Left lung (tissue), 10 donors: ENCODE data around the gene MCF2L2. TPM values are rescaled to one million over a fixed set of nuclear protein-coding genes. Genes with fewer than 3 reads are reported as not detected.

ENCODE experiments used
- ATAC-seq: fragments of 200-7000 bp; cut with Tn5 transposase; one replicate; pipeline ENCODE4 v1.9.1; 2020; ENCODE audit warnings: moderate library complexity
- DNase-seq, 4 donors: peaks; one replicate each; pipeline ENCODE4 v3.0.0-alpha.2; 2013 to 2020
- H3K27ac ChIP-seq, 2 donors: fragments of 200-600 bp; sonication (generic) in 1 of 2; one replicate each; pipeline versions ENCODE4 v1.5.0 to v1.8.0; 2020 to 2021
- H3K27me3 ChIP-seq, 2 donors: fragments of 200-600 bp; sonication (generic) in 1 of 2; one replicate each; pipeline versions ENCODE4 v1.5.0 to v1.8.0; 2020 to 2021
- H3K36me3 ChIP-seq, 2 donors: fragments of 200-600 bp; sonication (generic) in 1 of 2; one replicate each; pipeline versions ENCODE4 v1.5.0 to v1.8.0; 2020 to 2021
- H3K4me1 ChIP-seq, 2 donors: fragments of 200-600 bp; one replicate each; pipeline ENCODE4 v1.8.0; 2021
- H3K4me3 ChIP-seq, 2 donors: fragments of 200-600 bp; sonication (generic) in 1 of 2; one replicate each; pipeline versions ENCODE4 v1.5.0 to v1.8.0; 2020 to 2021; ENCODE audit warnings: mild to moderate bottlenecking in 1 of 2
- H3K9me3 ChIP-seq, 2 donors: fragments of 200-600 bp; sonication (generic) in 1 of 2; one replicate each; pipeline versions ENCODE4 v1.5.0 to v1.8.0; 2020 to 2021
- intact Hi-C, 2 donors: fragments of 100-400 bp; cut with DNase I; formaldehyde crosslinking; loops; one replicate each; pipeline versions ENCODE4 v1.11.2 to v1.14.2; 2022
- polyA plus RNA-seq, 6 donors: library from polyadenylated mRNA; unstranded; fragments of 120-200 nt; gene quantifications; one replicate each; pipeline ENCODE4 v1.2.1, GENCODE V29; 2013; ENCODE audit not compliant: insufficient read length in 6 of 6
- total RNA-seq, 2 donors: library from RNA; stranded (reverse); fragmentation: NEBNext Ultra II Directional; extraction: Animal tissue kit (Norgen Biotek cat#: 25700); gene quantifications; one replicate each; pipeline ENCODE4 v1.2.1, GENCODE V29; 2021
- TF ChIP-seq, protein P1 (sequence below), 2 donors: fragments of 200-600 bp; sonication (generic) in 1 of 2; IDR thresholded peaks; one replicate each; pipeline versions ENCODE4 v1.5.0 to v1.8.0; 2021; ENCODE audit warnings: antibody characterized with exemption in 2 of 2
- donor health status: DM: no; HTN: yes; CAD: no.
- donor health status: DM: no; HTN: no; CAD: no.

Gene MCF2L2
- total and polyA plus RNA-seq, 8 donors = 0.41 to 3.5 (median 2.2) TPM

GRCh38 chr3:183448369-183449128 lies 20.1 kb upstream of the MCF2L2 start:
- intact Hi-C loops = no loop called here
- peaks cover 11 to 15% of the 10 kb centered on the region in 2 donors for H3K4me1 ChIP-seq
- peaks cover 0 to 10% of the 10 kb centered on the region in 2 donors for H3K9me3 ChIP-seq
- ATAC-seq (no peak), DNase-seq (no peak)
- TF ChIP-seq, protein P1, sequence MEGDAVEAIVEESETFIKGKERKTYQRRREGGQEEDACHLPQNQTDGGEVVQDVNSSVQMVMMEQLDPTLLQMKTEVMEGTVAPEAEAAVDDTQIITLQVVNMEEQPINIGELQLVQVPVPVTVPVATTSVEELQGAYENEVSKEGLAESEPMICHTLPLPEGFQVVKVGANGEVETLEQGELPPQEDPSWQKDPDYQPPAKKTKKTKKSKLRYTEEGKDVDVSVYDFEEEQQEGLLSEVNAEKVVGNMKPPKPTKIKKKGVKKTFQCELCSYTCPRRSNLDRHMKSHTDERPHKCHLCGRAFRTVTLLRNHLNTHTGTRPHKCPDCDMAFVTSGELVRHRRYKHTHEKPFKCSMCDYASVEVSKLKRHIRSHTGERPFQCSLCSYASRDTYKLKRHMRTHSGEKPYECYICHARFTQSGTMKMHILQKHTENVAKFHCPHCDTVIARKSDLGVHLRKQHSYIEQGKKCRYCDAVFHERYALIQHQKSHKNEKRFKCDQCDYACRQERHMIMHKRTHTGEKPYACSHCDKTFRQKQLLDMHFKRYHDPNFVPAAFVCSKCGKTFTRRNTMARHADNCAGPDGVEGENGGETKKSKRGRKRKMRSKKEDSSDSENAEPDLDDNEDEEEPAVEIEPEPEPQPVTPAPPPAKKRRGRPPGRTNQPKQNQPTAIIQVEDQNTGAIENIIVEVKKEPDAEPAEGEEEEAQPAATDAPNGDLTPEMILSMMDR (IDR thresholded peaks at IDR 0.05) = no peak
- H3K27me3 ChIP-seq = no peaks in the 10 kb centered on the region
- H3K27ac ChIP-seq = no peak overlapping the region
- no peaks in the 10 kb centered on the region for H3K36me3 ChIP-seq
- H3K4me3 ChIP-seq = peak overlapping the region; percentile 63 to 66

- H3K4me1 ChIP-seq = peaks cover 11 to 15% of the 10 kb centered on the region in 2 donors
- ATAC-seq = peak; percentile 89
- intact Hi-C loops = no loop called here
- TF ChIP-seq, protein P1 (IDR thresholded peaks at IDR 0.05) = no peak
- H3K9me3 ChIP-seq = peaks cover 0 to 19% of the 10 kb centered on the region in 2 donors
- H3K36me3 ChIP-seq = no peaks in the 10 kb centered on the region
- no peaks in the 10 kb centered on the region for H3K27me3 ChIP-seq
- H3K27ac ChIP-seq = peak overlapping the region; percentile 76 to 77
- H3K4me3 ChIP-seq = peak overlapping the region; percentile 63 to 66
- peak; percentile 83 to 90 (median 89) for DNase-seq
Measured at GRCh38 chr3:183447206-183448001, 19.0 kb upstream of the MCF2L2 start.

GRCh38 chr3:183446838-183447205 lies 18.4 kb upstream of the MCF2L2 start:
- H3K4me3 ChIP-seq = peak overlapping the region; percentile 63 to 66
- H3K27ac ChIP-seq = peak overlapping the region in 1 of 2 donors; percentile 77
- no peaks in the 10 kb centered on the region for H3K36me3 ChIP-seq
- intact Hi-C loops = no loop called here
- H3K27me3 ChIP-seq = no peaks in the 10 kb centered on the region
- peaks cover 0 to 19% of the 10 kb centered on the region in 2 donors for H3K9me3 ChIP-seq
- ATAC-seq (no peak), DNase-seq (no peak)
- H3K4me1 ChIP-seq = peaks cover 11 to 15% of the 10 kb centered on the region in 2 donors
- TF ChIP-seq, protein P1 (IDR thresholded peaks at IDR 0.05) = no peak

GRCh38 chr3:183444748-183445147 lies 16.3 kb upstream of the MCF2L2 start:
- Histone ChIP-seq H3K27me3 (no peaks in the 10 kb centered on the region), H3K9me3 (peaks cover 0 to 19% of the 10 kb centered on the region in 2 donors), H3K27ac (no peak overlapping the region), H3K4me3 (no peak overlapping the region), H3K36me3 (no peaks in the 10 kb centered on the region), H3K4me1 (peaks cover 10 to 11% of the 10 kb centered on the region in 2 donors)
- DNase-seq (no peak), ATAC-seq (no peak)
- intact Hi-C loops = no loop called here
- TF ChIP-seq, protein P1 (IDR thresholded peaks at IDR 0.05) = no peak
